A673 (cell line): ENCODE results near the gene SRD5A1. TPM values are rescaled to one million over a fixed set of nuclear protein-coding genes. Genes with fewer than 3 reads are reported as not detected.

ENCODE experiments used
- BruUV-seq: library from RNA; stranded (reverse); fragments of 400-500 nt; replicated peaks from 2 replicates; lab custom pipeline; 2021; lab: Mats Ljungman, UMichigan
- CTCF ChIA-PET: fragments of 300-600 bp; sonication (Branson Sonifier 250); formaldehyde crosslinking; loops from one replicate; lab custom pipeline; 2022; ENCODE audit warnings: antibody characterized with exemption; lab: Charles Lee
- POLR2A ChIA-PET: fragments of 300-600 bp; sonication (Branson Sonifier 250); formaldehyde crosslinking; loops from one replicate; lab custom pipeline; 2022; ENCODE audit warnings: antibody characterized with exemption; ENCODE audit not compliant: low non-redundant PET; lab: Charles Lee
- DNase-seq: peaks from one replicate; pipeline ENCODE4 v3.0.0-alpha.2; 2015; ENCODE audit warnings: low spot score
- H3K27ac ChIP-seq: fragments of 200-600 bp; sonication (generic); 2 replicates; pipeline ENCODE4 v1.5.1; 2016; ENCODE audit warnings: mixed run types, low read depth, mild to moderate bottlenecking, mixed read lengths, antibody characterized with exemption, low read length; ENCODE audit not compliant: poor library complexity, severe bottlenecking
- H3K27me3 ChIP-seq: fragments of 200-600 bp; sonication (generic); replicated peaks from 2 replicates; pipeline ENCODE4 v1.6.1; 2017; ENCODE audit warnings: mixed run types, low read depth, mild to moderate bottlenecking, mixed read lengths, antibody characterized with exemption, low read length; ENCODE audit not compliant: insufficient read depth, poor library complexity
- H3K36me3 ChIP-seq: fragments of 200-600 bp; sonication (generic); 2 replicates; pipeline ENCODE4 v1.6.1; 2016; ENCODE audit warnings: mixed run types, mild to moderate bottlenecking, mixed read lengths, antibody characterized with exemption, low read length; ENCODE audit not compliant: insufficient read depth, poor library complexity, severe bottlenecking
- H3K4me1 ChIP-seq: fragments of 200-600 bp; sonication (generic); 2 replicates; pipeline ENCODE4 v1.6.1; 2017; ENCODE audit warnings: mixed run types, mild to moderate bottlenecking, mixed read lengths, antibody characterized with exemption, low read length; ENCODE audit not compliant: insufficient read depth, poor library complexity, severe bottlenecking
- H3K4me3 ChIP-seq: fragments of 200-600 bp; sonication (generic); 2 replicates; pipeline ENCODE4 v1.5.1; 2016; ENCODE audit warnings: low read depth, mixed run types, mild to moderate bottlenecking, mixed read lengths, low read length; ENCODE audit not compliant: poor library complexity, severe bottlenecking
- H3K9me3 ChIP-seq: fragments of 200-600 bp; sonication (generic); 2 replicates; pipeline ENCODE4 v1.6.1; 2016; ENCODE audit warnings: mixed run types, low read depth, mild to moderate bottlenecking, mixed read lengths, antibody characterized with exemption, low read length; ENCODE audit not compliant: poor library complexity, severe bottlenecking
- CTCF ChIP-seq: fragments of 300-800, 200-600 bp; sonication (generic); conservative IDR thresholded peaks from 2 replicates; pipeline ENCODE4 v1.5.1; 2017; ENCODE audit warnings: low read depth, mild to moderate bottlenecking, antibody characterized with exemption, low read length, moderate library complexity, mixed read lengths
- EZH2 ChIP-seq: fragments of 200-600 bp; sonication (generic); IDR thresholded peaks from 2 replicates; pipeline ENCODE4 v1.6.1; 2017; ENCODE audit warnings: borderline replicate concordance, low read depth, mild to moderate bottlenecking, mixed read lengths, antibody characterized with exemption, low read length; ENCODE audit not compliant: poor library complexity, severe bottlenecking
- intact Hi-C: fragments of 100-400 bp; cut with micrococcal nuclease; formaldehyde crosslinking; loops from one replicate; pipeline ENCODE4 v1.10.0; 2022; ENCODE audit not compliant: unreplicated experiment
- total RNA-seq: library from RNA; stranded (reverse); gene quantifications from 2 replicates; pipeline ENCODE4 v1.2.3, GENCODE V29; 2021

The SRD5A1 gene
- total RNA-seq, 1 experiment from 2014 or later: 32.0 TPM

GRCh38 chr5:6700074-6700684, 66.9 kb downstream of the SRD5A1 start:
- peaks cover 4% of the 10 kb centered on the region for H3K27me3 ChIP-seq
- no peak for DNase-seq
- intact Hi-C loops: no loop called here
- no peak overlapping the region for H3K4me3 ChIP-seq
- BruUV-seq: no TSS peak
- H3K4me1 ChIP-seq: no peaks in the 10 kb centered on the region
- CTCF ChIA-PET: no interaction called here
- H3K9me3 ChIP-seq: no peaks in the 10 kb centered on the region
- H3K36me3 ChIP-seq: no peaks in the 10 kb centered on the region
- TF ChIP-seq CTCF: no peak
- TF ChIP-seq EZH2: no peak
- POLR2A ChIA-PET: no interaction called here
- H3K27ac ChIP-seq: no peak overlapping the region

- ChIA-PET POLR2A (no interaction called here), CTCF (no interaction called here)
- TF ChIP-seq EZH2 (no peak), CTCF (no peak)
- DNase-seq: no peak
- intact Hi-C loops: no loop called here
- BruUV-seq: no TSS peak
- Histone ChIP-seq H3K4me3 (no peak overlapping the region), H3K27me3 (peaks cover 4% of the 10 kb centered on the region), H3K9me3 (no peaks in the 10 kb centered on the region), H3K36me3 (no peaks in the 10 kb centered on the region), H3K4me1 (no peaks in the 10 kb centered on the region), H3K27ac (no peak overlapping the region)
Observed at GRCh38 chr5:6700685-6701355, 67.6 kb downstream of the SRD5A1 start.

- H3K27ac ChIP-seq: no peak overlapping the region
- no TSS peak for BruUV-seq
- no peak overlapping the region for H3K4me3 ChIP-seq
- peaks cover 4% of the 10 kb centered on the region for H3K27me3 ChIP-seq
- intact Hi-C loops: no loop called here
- ChIA-PET POLR2A (no interaction called here), CTCF (no interaction called here)
- no peaks in the 10 kb centered on the region for H3K9me3 ChIP-seq
- TF ChIP-seq EZH2 (no peak), CTCF (no peak)
- DNase-seq: no peak
- H3K36me3 ChIP-seq: no peaks in the 10 kb centered on the region
- H3K4me1 ChIP-seq: no peaks in the 10 kb centered on the region
Observed at GRCh38 chr5:6701491-6701890, 68.3 kb downstream of the SRD5A1 start.
